MM.1S (cell line): ENCODE measurements around the gene GPC3.

Source experiments
- CTCF ChIP-seq: fragments of 300-600 bp; sonication (generic); IDR thresholded peaks from 2 replicates; pipeline ENCODE4 v1.5.1; 2016; ENCODE audit warnings: antibody characterized with exemption, low read length, mixed read lengths
- EZH2 ChIP-seq: fragments of 300-600 bp; sonication (generic); optimal IDR thresholded peaks from 2 replicates; pipeline ENCODE3; 2017; ENCODE audit warnings: low read depth, mild to moderate bottlenecking, antibody characterized with exemption, low read length, mixed read lengths

- TF ChIP-seq CTCF = no peak
- no peak for TF ChIP-seq EZH2
Observed at GRCh38 chrX:133636009-133636408, 349.4 kb downstream of the GPC3 start.
